Stomach smooth muscle (tissue), 2 donors: ENCODE results near the gene PRR35.

Source experiments
- H3K27ac ChIP-seq: one replicate; pipeline ENCODE4 v1.7.0; 2013; ENCODE audit warnings: mild to moderate bottlenecking, low read length, inconsistent platforms
- H3K27me3 ChIP-seq, 2 donors: one replicate each; pipeline ENCODE4 v1.7.0; 2013; ENCODE audit warnings: low read length in 2 of 2; ENCODE audit not compliant: insufficient read depth in 2 of 2, control insufficient read depth in 1 of 2
- H3K36me3 ChIP-seq, 2 donors: one replicate each; pipeline ENCODE4 v1.7.0; 2013; ENCODE audit warnings: low read length in 2 of 2; ENCODE audit not compliant: control insufficient read depth in 2 of 2, insufficient read depth in 2 of 2
- H3K4me1 ChIP-seq: one replicate; pipeline ENCODE4 v1.7.0; 2013; ENCODE audit warnings: low read length; ENCODE audit not compliant: control insufficient read depth, insufficient read depth
- H3K4me3 ChIP-seq, 2 donors: one replicate each; pipeline ENCODE4 v1.7.0; 2013; ENCODE audit warnings: low read length in 2 of 2
- H3K9ac ChIP-seq, 2 donors: one replicate each; pipeline ENCODE4 v1.7.0; 2013; ENCODE audit warnings: low read length in 2 of 2, mild to moderate bottlenecking in 1 of 2
- H3K9me3 ChIP-seq, 2 donors: one replicate each; pipeline ENCODE4 v1.7.0; 2013; ENCODE audit warnings: low read length in 2 of 2; ENCODE audit not compliant: control insufficient read depth in 2 of 2
- donor health status: healthy.
- donor health status: Pancreatic carcinoma.

PRR35 gene

DNA sequence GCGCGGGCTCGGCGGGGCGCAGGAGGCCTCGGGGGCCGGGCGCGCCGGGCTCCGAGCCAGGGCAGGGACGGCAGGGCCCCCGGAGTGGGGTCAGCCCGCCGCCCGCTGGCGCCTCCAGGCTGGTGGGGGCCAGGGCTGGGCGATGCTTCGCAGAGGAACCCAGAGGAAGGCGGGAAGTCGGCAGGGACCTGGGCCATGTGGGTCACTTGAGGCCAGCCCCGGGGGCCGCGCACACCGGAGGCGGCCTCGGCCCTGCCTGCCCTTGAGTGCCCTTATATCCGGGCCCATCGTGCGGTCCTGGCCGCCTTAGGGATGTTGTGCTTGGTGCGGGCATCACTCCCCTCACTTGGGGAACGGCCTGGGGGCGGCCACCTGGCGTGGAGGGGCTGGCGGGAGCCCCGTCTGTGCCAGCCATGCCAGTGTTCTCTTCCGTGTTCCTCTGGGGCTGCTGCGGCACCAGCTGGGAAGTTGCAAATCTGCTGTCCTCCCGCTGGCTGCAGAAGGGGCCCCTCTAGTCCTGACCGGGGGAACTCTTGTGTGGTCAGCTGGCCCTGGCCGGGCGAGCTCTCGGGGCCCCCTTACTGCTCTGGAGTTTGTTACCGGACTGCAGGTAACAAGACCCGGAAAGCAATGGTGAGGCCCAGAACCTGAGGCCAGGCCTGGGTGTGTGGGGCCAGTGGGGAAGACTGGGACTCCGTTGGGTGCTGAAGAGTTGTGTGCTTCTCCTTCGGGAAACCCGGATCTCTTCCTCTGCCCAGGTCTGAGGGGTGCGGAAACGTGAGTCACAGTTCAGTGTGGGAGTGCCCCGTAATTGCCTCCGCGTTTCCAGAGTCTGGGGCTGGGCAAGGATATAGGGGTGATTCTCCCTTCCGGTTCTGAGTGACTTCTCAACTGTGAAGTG is 31.8 kb upstream of the PRR35 start:
- Histone ChIP-seq H3K27me3 (no peaks in the 10 kb centered on the region), H3K4me3 (peak overlapping the region; percentile 77 to 85), H3K27ac (no peak overlapping the region), H3K9ac (peak overlapping the region; percentile 68 to 78), H3K9me3 (no peaks in the 10 kb centered on the region), H3K4me1 (peaks cover 41% of the 10 kb centered on the region), H3K36me3 (no peaks in the 10 kb centered on the region)

DNA sequence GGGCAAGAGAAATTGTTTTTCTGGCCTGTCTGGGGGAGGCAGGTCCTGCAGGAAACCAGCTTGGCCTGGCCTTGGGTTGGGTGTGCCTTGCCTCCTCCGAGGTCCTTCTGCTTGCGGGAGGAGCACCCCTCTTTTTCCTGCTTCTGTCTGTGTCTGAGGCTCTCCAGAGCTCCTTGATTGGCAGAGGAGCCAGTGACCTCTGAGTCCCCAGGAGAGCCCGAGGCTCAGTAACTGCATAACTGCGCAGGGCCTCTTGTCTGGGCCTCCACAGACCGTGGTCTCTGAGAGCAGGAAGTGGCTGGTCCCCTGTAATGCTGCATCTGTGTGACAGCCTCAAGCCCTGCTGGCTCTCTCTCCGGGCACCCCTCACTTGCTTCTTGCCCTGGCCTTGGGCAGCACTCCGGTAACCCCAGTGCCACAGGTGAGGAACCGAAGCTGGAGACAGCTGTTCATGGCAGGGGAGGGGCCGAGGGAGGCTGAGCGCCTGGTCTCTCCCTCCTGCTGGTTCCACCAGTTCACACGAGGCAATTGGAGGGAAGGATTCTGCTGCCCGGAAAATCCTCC is 31.1 kb upstream of the PRR35 start:
- H3K9ac ChIP-seq: peak overlapping the region; percentile 68 to 78
- H3K4me1 ChIP-seq: peaks cover 41% of the 10 kb centered on the region
- H3K27ac ChIP-seq: no peak overlapping the region
- H3K36me3 ChIP-seq: no peaks in the 10 kb centered on the region
- H3K9me3 ChIP-seq: no peaks in the 10 kb centered on the region
- H3K4me3 ChIP-seq: peak overlapping the region; percentile 77 to 85
- no peaks in the 10 kb centered on the region for H3K27me3 ChIP-seq

DNA sequence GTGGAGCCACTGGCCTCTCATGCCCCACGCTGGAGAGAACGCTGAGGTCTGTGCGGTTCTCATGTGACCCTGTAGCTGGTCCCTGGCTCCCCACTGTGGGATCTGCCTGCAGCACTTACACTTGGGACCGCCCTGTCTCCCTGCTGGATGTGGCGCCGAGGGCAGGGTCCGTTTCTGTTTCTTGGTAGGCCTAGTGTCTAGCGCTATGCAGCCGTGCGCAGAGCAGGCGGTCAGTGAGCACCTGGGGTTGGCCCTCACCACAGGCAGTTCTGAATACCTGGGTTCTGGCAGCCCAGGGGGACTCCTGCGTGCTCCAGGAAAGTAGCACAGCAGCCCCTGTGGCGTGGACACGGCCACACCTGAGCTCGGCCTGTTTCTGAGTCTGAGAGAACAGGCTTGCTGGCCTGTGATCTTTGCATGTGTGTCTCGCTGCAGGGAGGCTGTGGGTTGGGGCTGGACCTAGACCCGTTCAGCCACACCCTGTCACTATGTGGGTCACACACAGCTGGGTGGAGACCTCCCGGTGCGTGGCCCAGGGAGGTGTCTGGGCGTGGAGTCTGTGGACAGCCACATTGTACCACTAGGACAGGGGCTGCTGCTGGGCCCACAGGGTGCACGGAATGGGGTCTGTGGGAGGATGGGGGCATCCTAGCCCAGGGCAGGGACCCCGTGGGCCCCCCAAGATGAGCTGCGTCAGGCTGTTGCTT is 29.9 kb upstream of the PRR35 start:
- H3K9ac ChIP-seq: no peak overlapping the region
- H3K4me3 ChIP-seq: no peak overlapping the region
- H3K36me3 ChIP-seq: no peaks in the 10 kb centered on the region
- H3K27me3 ChIP-seq: no peaks in the 10 kb centered on the region
- no peaks in the 10 kb centered on the region for H3K9me3 ChIP-seq
- peaks cover 37% of the 10 kb centered on the region for H3K4me1 ChIP-seq
- no peak overlapping the region for H3K27ac ChIP-seq

DNA sequence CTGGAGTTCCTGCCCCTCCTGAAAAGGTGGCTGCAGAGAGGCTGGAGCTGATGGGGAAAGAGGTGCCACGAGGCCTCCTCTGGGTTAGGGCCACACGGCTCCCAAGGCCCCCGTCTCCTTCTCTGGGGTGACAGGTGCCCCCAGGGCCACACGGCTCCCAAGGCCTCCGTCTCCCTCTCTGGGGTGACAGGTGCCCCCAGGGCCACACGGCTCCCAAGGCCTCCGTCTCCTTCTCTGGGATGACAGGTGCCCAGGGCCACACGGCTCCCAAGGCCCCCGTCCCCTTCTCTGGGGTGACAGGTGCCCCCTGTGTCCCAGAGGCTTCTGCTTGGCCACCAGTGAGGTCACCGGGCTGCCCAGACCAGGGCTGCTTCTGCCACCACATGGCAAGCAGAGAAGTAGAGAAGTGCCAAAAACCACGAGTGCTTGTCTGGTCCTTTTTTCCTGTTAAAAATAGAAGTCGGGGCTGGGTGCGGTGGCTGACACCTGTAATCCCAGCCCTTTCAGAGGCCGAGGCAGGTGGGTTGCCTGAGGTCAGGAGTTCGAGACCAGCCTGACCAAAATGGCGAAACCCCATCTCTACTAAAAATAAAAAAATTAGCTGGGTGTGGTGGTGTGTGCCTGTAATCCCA is 28.6 kb upstream of the PRR35 start:
- Histone ChIP-seq H3K27ac (no peak overlapping the region), H3K27me3 (no peaks in the 10 kb centered on the region), H3K36me3 (no peaks in the 10 kb centered on the region), H3K9me3 (no peaks in the 10 kb centered on the region), H3K4me3 (no peak overlapping the region), H3K9ac (no peak overlapping the region), H3K4me1 (peaks cover 24% of the 10 kb centered on the region)

DNA sequence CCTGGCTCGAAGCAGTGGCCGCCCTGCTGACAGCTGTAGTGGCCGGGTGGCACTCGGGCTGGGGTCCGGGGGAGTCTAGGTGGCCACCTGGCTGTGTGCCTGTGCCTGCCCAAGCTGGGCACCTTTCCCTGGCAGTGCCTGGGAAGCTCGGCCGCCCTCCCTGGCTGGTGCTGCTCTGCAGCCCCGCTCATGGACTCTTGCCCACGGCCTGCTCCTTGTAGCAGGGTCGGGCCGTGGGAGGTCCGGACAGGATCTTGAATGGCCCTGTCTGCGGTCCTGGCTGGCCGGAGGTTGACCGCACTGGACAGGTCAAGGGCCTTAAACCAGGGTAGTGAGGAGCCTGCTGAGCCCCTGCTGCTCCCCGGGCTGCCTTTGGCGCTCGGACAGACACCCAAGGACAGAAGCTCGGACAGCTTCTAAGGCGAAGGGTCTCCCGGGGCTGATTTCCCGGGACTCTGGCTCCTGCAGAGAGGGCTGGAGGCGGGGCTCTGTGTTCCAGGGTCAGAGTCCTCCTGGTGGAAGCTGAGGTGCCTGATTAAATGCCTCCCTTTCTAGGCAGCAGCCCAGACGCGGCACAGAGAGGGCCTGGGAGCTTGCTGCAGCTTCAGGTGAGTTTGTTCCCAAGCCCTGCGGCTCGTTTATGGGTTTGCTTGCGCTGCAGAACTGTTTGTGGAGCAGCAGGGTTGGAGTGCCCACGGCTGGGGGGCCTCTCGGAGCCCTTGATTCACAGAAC is 26.6 kb upstream of the PRR35 start:
- Histone ChIP-seq H3K4me1 (peaks cover 17% of the 10 kb centered on the region), H3K27ac (no peak overlapping the region), H3K9ac (no peak overlapping the region), H3K4me3 (no peak overlapping the region), H3K9me3 (no peaks in the 10 kb centered on the region), H3K36me3 (peaks cover 3 to 5% of the 10 kb centered on the region in 2 donors), H3K27me3 (no peaks in the 10 kb centered on the region)

DNA sequence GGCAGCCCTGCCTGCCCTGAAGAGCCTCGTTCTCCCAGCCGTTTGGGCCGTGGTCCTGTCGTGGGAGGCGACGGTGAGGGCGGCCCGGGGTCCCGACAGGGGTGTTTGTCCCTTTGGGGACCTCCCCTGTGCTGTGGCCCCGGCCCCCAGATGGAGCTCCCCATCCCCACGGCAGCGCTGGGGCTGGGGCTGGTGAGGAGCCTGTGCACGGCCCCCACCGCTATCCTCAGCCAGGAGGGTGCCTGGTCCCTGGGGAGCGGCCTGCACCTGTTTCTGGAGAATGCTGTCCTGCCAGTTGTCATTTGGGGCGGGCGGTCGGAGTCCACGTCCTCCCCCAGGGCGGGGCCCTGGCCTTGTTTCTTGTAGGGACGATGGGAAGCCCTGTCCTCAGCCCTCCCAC is 26.1 kb upstream of the PRR35 start:
- H3K9ac ChIP-seq: no peak overlapping the region
- H3K36me3 ChIP-seq: peaks cover 3 to 5% of the 10 kb centered on the region in 2 donors
- no peaks in the 10 kb centered on the region for H3K27me3 ChIP-seq
- peaks cover 11% of the 10 kb centered on the region for H3K4me1 ChIP-seq
- no peak overlapping the region for H3K4me3 ChIP-seq
- H3K27ac ChIP-seq: no peak overlapping the region
- H3K9me3 ChIP-seq: no peaks in the 10 kb centered on the region

DNA sequence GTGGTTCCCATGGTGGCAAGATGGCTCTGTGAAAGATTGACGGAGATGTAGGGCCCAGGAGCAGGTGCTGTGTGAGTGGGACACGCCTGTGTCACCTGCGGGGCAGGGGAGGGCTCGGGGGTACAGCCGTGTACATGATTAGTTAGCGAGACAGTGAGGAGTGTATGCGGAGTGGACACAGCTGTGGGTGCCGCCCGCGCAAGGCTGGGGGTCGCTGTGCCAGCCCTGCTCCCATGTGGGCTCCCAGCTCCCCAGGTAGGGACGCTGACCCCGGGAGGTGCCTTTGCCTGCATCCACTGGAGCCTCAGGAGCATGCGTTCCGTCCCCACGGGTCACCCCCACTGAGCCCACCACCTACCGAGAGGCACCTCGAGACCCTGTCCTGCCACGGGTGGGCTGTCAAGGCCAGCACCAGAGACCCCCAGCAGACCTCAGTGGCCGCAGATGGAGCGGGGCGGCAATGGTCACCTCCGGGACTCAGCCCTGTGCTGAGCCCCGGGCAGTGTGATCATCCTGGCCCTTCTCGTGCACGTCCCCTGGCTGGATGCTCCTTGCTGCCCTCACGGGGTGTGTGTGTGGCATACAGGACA is 25.2 kb upstream of the PRR35 start:
- Histone ChIP-seq H3K27ac (no peak overlapping the region), H3K4me1 (peaks cover 3% of the 10 kb centered on the region), H3K9ac (no peak overlapping the region), H3K36me3 (peaks cover 3 to 5% of the 10 kb centered on the region in 2 donors), H3K9me3 (no peaks in the 10 kb centered on the region), H3K27me3 (no peaks in the 10 kb centered on the region), H3K4me3 (no peak overlapping the region)

DNA sequence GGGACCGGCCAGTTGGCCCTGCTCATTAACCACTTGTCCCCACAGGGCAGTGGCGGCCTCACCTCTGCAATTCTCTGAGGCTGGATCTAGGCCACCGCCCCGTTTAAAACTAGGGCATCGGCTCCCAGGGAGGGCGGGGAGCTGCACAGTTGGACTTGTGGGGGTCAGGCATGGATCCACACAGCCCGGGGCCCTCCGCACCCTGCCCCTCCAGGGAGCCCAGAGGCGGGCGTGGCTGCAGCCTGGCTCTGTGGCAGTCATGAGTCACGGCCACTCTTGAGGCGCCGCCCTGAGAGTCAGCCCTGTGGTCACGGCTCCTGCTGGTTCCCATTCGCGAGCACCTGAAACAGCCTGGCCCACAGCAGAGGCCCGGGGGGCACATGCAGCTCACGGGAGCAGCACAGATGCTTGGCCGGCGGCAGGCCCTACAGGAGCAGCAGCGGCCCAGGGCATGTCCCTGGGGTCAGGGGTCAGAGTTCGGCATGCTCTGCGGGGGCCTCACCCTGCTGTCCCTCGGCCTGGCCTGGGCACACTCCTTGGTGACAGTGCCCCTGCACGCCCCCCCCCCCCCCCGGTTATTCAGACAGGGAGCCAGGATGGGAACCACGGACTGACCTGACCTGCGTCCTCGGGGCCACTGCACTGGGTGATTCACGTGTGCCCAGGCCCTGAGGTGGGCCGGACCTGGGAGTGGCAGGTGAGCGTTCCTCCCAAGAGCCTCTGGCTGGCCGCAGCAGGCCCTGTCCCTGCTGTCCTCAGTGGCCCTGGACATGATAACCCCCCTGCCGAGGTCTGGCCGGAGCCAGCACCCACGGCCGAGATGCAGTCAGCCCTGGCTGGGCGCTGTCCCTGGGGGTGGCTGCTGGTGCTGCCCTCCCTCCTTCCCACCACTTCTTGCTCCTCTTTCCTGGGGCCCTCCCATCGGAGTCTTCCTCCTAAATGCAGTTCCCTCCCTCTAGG is 24.5 kb upstream of the PRR35 start:
- no peak overlapping the region for H3K9ac ChIP-seq
- no peak overlapping the region for H3K27ac ChIP-seq
- no peaks in the 10 kb centered on the region for H3K4me1 ChIP-seq
- no peak overlapping the region for H3K4me3 ChIP-seq
- H3K36me3 ChIP-seq: peaks cover 3 to 5% of the 10 kb centered on the region in 2 donors
- H3K9me3 ChIP-seq: no peaks in the 10 kb centered on the region
- no peaks in the 10 kb centered on the region for H3K27me3 ChIP-seq

DNA sequence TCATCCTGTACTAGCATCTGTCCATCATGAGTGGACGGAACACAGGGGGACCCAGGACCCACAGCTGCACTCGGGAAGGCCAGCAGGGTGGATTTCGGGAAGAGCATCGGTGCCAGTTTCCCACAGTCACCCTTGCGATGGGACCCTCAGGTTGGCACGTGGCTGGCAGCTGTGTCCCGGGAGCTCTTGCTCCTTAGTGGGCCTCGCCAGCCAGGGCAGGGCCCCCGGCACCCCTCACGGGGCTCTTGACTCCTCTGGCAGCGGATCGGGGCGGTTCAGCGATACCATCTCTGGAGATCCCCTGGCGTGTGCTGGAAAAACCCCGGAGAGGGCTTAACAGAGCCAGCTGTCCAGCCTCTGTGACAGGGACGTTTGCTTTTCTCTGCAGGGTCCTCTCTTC is 23.4 kb upstream of the PRR35 start:
- peaks cover 3 to 5% of the 10 kb centered on the region in 2 donors for H3K36me3 ChIP-seq
- H3K27ac ChIP-seq: no peak overlapping the region

More for the DNA sequence above, 23.4 kb upstream of the PRR35 start:
- Histone ChIP-seq H3K4me3 (no peak overlapping the region), H3K4me1 (no peaks in the 10 kb centered on the region), H3K27me3 (no peaks in the 10 kb centered on the region), H3K9me3 (no peaks in the 10 kb centered on the region), H3K9ac (no peak overlapping the region)
